NCI-H2227 (cell line): Measurements from ENCODE around the gene THAP7.
"Not testable (repeated sequence)": the region's sequence is repeated elsewhere in the genome, so short reads cannot be mapped to it uniquely, and the experiment has no call there.

Experiments used
- DNase-seq: peaks from one replicate; lab custom pipeline; 2025; ENCODE audit not compliant: unreplicated experiment; lab: John Stamatoyannopoulos, UW

Gene THAP7

GRCh38 chr22:20979940-20980453 lies 21.9 kb downstream of the THAP7 start:
- no peak for DNase-seq

DNA sequence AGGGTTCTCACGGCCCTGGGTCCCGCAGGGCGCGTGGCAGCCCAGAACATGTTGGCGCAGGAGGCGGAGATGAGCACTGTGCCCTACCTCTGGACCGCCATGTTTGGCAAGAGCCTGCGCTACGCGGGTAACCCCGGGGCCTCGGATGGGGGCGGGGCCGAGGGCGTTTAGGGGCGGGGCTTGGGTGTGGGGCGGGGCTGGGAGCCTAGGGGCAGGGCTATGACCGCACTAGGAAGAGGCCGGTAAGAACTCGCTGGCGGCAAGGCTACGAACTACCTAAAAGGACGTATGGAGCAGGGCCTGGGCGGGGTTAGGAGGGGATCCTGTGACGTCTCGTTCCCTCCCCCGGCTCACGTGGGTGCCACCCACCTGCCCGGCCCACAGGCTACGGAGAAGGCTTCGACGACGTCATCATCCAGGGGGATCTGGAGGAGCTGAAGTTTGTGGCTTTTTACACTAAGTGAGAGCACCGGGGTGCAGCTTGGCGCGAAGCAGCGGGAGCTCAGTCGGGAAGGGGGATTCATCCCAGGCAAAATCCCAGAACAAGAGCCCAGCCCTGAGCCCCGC lies 22.6 kb downstream of the THAP7 start:
- no peak for DNase-seq

- DNase-seq, result no peak
Measured at GRCh38 chr22:20978419-20978818, 23.5 kb downstream of the THAP7 start.

- no peak for DNase-seq
Measured at GRCh38 chr22:20977516-20978170, 24.3 kb downstream of the THAP7 start.

GRCh38 chr22:20977019-20977418 lies 24.9 kb downstream of the THAP7 start:
- no peak for DNase-seq

DNA sequence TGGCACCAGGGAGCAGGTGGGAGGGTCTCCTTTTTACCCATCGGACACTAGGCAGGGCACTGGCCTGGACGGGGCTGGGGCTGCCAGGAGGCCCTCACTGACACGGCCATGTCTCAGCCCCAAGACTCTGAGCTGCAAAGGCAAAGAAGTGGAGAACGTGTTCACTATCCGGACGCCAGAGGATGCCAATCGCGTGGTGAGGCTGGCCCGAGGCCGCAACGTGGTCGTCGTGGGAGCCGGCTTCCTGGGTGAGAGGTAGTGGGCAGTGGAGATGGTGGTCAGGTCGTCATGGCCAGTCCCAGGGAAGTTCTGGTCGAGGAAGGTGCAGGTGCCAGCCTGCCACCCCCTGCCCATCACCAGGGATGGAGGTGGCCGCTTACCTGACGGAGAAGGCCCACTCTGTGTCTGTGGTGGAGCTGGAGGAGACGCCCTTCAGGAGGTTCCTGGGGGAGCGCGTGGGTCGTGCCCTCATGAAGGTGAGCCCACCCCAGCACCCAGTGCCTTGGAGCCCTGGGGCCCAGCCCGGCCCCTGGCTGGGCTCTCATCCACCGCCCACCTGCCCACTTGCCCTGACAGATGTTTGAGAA lies 25.5 kb downstream of the THAP7 start:
- DNase-seq, result no peak

DNA sequence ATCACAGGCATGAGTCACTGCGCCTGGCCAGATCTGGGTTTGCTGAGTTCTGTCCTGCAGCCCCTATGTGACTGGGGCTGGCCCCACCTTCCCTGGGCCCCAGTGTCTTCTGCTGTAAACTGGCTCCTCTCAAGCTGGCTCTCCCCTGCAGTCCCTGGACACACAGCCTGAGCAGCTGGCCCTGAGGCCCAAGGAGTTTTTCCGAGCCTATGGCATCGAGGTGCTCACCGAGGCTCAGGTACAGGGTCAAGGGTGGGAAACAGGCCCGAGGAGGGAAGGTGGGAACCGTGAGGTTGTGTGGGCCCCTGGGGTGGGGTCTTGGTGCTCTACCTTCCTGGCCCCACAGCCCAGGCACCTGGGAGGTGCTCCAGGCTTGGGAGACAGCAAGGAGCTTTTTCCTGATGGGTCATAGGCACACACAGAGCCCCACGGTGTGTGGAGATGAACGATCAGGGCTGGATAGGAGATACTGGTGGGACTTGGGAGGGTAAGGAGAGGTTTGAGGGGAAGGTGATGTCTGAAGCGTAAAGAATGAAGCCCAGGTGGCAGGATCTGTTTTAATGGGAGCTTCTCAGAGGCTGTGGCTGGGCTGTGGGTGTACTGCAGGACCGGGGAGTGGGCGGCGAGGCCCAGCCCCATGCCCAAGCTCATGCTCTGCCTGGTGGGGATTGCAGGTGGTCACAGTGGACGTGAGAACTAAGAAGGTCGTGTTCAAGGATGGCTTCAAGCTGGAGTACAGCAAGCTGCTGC lies 26.2 kb downstream of the THAP7 start:
- DNase-seq, result no peak

- DNase-seq, result no peak
Measured at GRCh38 chr22:20974336-20974955, 27.5 kb downstream of the THAP7 start.

GRCh38 chr22:20973634-20974286 lies 28.2 kb downstream of the THAP7 start:
- DNase-seq, result no peak

DNA sequence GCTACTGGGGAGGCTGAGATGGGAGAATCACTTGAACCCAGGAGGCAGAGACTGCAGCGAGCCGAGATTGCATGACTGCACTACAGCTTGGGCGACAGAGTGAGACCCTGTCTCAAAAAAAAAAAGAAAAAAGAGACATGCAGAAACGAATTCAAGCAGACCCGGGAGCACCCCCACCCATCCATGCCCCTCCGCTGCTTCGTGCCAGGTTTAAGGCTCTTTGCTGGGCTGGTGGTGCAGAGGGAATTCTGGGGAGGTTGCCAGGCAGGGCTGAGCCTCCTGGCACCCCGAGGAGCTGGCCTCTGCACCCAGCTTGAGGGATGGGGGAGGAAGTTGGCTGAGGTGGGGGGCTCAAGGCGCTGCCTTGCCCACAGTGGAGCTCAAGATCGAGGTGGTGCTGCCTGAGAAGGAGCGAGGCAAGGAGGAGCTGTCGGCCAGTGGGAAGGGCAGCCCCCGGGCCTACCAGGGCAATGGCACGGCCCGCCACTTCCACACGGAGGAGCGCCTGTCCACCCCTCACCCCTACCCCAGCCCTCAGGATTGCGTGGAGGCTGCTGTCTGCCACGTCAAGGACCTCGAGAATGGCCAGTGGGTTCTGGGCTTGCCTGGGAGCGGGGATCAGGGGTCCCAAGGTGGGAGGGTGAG lies 28.9 kb downstream of the THAP7 start:
- no peak for DNase-seq

DNA sequence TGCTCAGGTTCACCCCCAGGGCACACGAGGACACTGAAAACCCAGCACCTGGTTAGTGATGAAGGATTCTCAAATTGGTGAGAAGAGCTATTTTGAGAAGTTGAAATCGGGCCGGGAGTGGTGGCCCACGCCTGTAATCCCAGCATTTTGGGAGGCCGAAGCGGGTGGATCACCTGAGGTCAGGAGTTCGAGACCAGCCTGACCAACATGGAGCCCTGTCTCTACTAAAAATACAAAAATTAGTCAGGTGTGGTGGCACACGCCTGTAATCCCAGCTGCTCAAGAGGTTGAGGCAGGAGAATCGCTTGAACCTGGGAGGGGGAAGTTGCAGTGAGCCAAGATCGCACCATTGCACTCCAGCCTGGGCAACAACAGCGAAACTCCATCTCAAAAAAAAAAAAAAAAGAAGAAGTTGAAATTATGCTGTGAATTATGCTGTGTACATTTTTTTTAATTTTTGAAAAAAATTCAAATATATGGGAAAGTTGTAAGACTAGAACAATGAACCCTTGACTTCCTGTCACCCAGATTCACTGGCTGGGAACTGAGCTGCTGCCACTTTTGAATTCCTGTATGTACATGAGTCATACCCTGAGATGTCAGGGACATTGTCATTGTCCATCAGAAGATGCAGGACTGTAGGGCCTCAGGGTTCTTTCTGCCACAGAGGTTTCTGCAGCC lies 29.8 kb downstream of the THAP7 start:
- not testable (repeated sequence) for DNase-seq

DNA sequence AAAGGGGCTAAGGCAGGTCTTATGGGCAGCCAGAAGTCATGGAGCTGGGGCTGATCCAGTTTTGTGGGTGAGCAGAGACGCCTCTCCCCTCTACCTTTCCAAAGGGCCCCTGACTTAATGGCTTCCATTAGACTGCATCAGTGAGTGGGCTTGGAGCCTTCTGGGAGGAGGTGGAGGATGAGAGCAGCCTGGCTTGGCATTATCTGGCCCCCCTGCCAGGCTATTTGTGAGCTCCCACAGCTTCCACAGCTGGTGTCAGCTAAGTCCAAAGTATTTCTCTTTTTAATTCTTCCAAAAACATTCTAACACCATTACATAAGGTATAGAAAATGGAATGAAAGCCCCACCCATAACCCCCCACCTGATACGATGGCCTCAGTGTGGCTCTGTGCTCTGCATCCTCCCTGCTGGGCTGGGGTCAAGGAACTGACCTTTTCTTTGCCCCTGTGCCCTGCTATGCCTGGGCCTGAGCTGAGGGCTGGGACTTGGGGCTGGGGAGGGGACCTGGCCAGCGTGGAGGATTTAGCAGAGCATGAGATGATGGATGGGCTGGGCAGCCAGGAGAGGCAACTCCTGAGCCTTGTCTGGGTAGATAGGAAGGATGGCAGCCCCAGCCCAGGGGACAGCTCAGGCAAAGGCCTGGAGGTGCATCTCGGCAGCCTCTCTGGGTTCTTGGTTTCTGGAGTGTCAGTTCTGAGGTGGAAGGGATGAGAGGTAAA lies 30.8 kb downstream of the THAP7 start:
- DNase-seq, result no peak

- no peak for DNase-seq
Measured at GRCh38 chr22:20968281-20968977, 33.5 kb downstream of the THAP7 start.

- DNase-seq, result no peak
Measured at GRCh38 chr22:20967697-20968211, 34.2 kb downstream of the THAP7 start.

- DNase-seq, result no peak
Measured at GRCh38 chr22:20966883-20967696, 34.8 kb downstream of the THAP7 start, which contains the start of gene AIFM3. Gene AIFM3, plus strand, starts transcription at chr22:20967255. Its CDS starts 690 bp downstream, at chr22:20967945.

- no peak for DNase-seq
Measured at GRCh38 chr22:20965888-20966855, 35.7 kb downstream of the THAP7 start.
